Activated gamma-delta T cell (primary cell): ENCODE measurements around the gene CCNY.
"Not testable (repeated sequence)": the region's sequence is repeated elsewhere in the genome, so short reads cannot be mapped to it uniquely, and the experiment has no call there.

Source experiments
- DNase-seq: peaks from one replicate; lab custom pipeline; 2025; lab: John Stamatoyannopoulos, UW

CCNY gene

GRCh38 chr10:35404077-35404476, 67.8 kb downstream of the CCNY start:
- not testable (repeated sequence) for DNase-seq

GRCh38 chr10:35406003-35406630, 69.8 kb downstream of the CCNY start:
- DNase-seq: not testable (repeated sequence)

GRCh38 chr10:35407696-35408095, 71.4 kb downstream of the CCNY start:
- not testable (repeated sequence) for DNase-seq

GRCh38 chr10:35409094-35409582, 72.8 kb downstream of the CCNY start:
- DNase-seq: no peak

GRCh38 chr10:35409808-35410207, 73.5 kb downstream of the CCNY start:
- DNase-seq: no peak

- no peak for DNase-seq
Observed at GRCh38 chr10:35412003-35412723, 75.9 kb downstream of the CCNY start.

- no peak for DNase-seq
Observed at GRCh38 chr10:35412900-35413491, 76.7 kb downstream of the CCNY start.

- no peak for DNase-seq
Observed at GRCh38 chr10:35413985-35414861, 77.9 kb downstream of the CCNY start.

GRCh38 chr10:35415505-35415904, 79.2 kb downstream of the CCNY start:
- DNase-seq: no peak

GRCh38 chr10:35416619-35417312, 80.5 kb downstream of the CCNY start:
- no peak for DNase-seq

GRCh38 chr10:35417313-35417625, 81.0 kb downstream of the CCNY start:
- no peak for DNase-seq

- DNase-seq: no peak
Observed at GRCh38 chr10:35417795-35418194, 81.5 kb downstream of the CCNY start.

- not testable (repeated sequence) for DNase-seq
Observed at GRCh38 chr10:35418580-35418979, 82.3 kb downstream of the CCNY start.

GRCh38 chr10:35420044-35420443, 83.7 kb downstream of the CCNY start:
- no peak for DNase-seq

- DNase-seq: no peak
Observed at GRCh38 chr10:35420827-35421552, 84.7 kb downstream of the CCNY start.

GRCh38 chr10:35421553-35422178, 85.4 kb downstream of the CCNY start:
- no peak for DNase-seq

GRCh38 chr10:35422228-35422627, 85.9 kb downstream of the CCNY start:
- no peak for DNase-seq

GRCh38 chr10:35423505-35424306, 87.4 kb downstream of the CCNY start:
- DNase-seq: no peak

- DNase-seq: no peak
Observed at GRCh38 chr10:35424680-35425285, 88.5 kb downstream of the CCNY start.
